ENCODE results near the gene GLT6D1. TPM values are rescaled to one million over a fixed set of nuclear protein-coding genes. Genes with fewer than 3 reads are reported as not detected.

The GLT6D1 gene
- total RNA-seq, 1 donor from 2014 or later = not detected

- H3K9me3 ChIP-seq (replicated peaks) = no peaks in the 10 kb centered on the region
- no peak for TF ChIP-seq CTCF (IDR thresholded peaks at IDR 0.05; ENCODE audit: borderline replicate concordance)
- H3K4me3 ChIP-seq = no peak overlapping the region
- no peaks in the 10 kb centered on the region for H3K36me3 ChIP-seq
- peaks cover 58% of the 10 kb centered on the region for H3K27me3 ChIP-seq (ENCODE audit: low read depth)
- no peaks in the 10 kb centered on the region for H3K4me1 ChIP-seq
- intact Hi-C loops (cut with micrococcal nuclease) = no loop called here
- no peak for DNase-seq
- no peak overlapping the region for H3K27ac ChIP-seq (replicated peaks)
Measured at GRCh38 chr9:135582966-135583687, 56.2 kb downstream of the GLT6D1 start.

- intact Hi-C loops (cut with micrococcal nuclease) = no loop called here
- Histone ChIP-seq H3K4me3 (no peak overlapping the region), H3K27me3 (ENCODE audit: low read depth) (peaks cover 58% of the 10 kb centered on the region), H3K36me3 (no peaks in the 10 kb centered on the region), H3K4me1 (no peaks in the 10 kb centered on the region), H3K27ac (replicated peaks) (no peak overlapping the region), H3K9me3 (replicated peaks) (no peaks in the 10 kb centered on the region)
- TF ChIP-seq CTCF (IDR thresholded peaks at IDR 0.05; ENCODE audit: borderline replicate concordance) = no peak
- no peak for DNase-seq
Measured at GRCh38 chr9:135582541-135582940, 56.8 kb downstream of the GLT6D1 start.

GRCh38 chr9:135581636-135582426, 57.5 kb downstream of the GLT6D1 start:
- Histone ChIP-seq H3K36me3 (no peaks in the 10 kb centered on the region), H3K9me3 (replicated peaks) (no peaks in the 10 kb centered on the region), H3K4me1 (no peaks in the 10 kb centered on the region), H3K4me3 (no peak overlapping the region), H3K27me3 (ENCODE audit: low read depth) (peaks cover 58% of the 10 kb centered on the region), H3K27ac (replicated peaks) (no peak overlapping the region)
- DNase-seq = no peak
- intact Hi-C loops (cut with micrococcal nuclease) = no loop called here
- no peak for TF ChIP-seq CTCF (IDR thresholded peaks at IDR 0.05; ENCODE audit: borderline replicate concordance)

- no peaks in the 10 kb centered on the region for H3K4me1 ChIP-seq
- H3K27ac ChIP-seq (replicated peaks) = no peak overlapping the region
- H3K27me3 ChIP-seq (ENCODE audit: low read depth) = peaks cover 52% of the 10 kb centered on the region
- no peak overlapping the region for H3K4me3 ChIP-seq
- TF ChIP-seq CTCF (IDR thresholded peaks at IDR 0.05; ENCODE audit: borderline replicate concordance) = no peak
- H3K36me3 ChIP-seq = no peaks in the 10 kb centered on the region
- H3K9me3 ChIP-seq (replicated peaks) = no peaks in the 10 kb centered on the region
- intact Hi-C loops (cut with micrococcal nuclease) = no loop called here
- no peak for DNase-seq
Measured at GRCh38 chr9:135580664-135581380, 58.5 kb downstream of the GLT6D1 start.

- Histone ChIP-seq H3K9me3 (replicated peaks) (no peaks in the 10 kb centered on the region), H3K36me3 (no peaks in the 10 kb centered on the region), H3K4me3 (no peak overlapping the region), H3K27me3 (ENCODE audit: low read depth) (peaks cover 56% of the 10 kb centered on the region), H3K4me1 (no peaks in the 10 kb centered on the region), H3K27ac (replicated peaks) (no peak overlapping the region)
- intact Hi-C loops (cut with micrococcal nuclease) = no loop called here
- no peak for TF ChIP-seq CTCF (IDR thresholded peaks at IDR 0.05; ENCODE audit: borderline replicate concordance)
- no peak for DNase-seq
Measured at GRCh38 chr9:135579889-135580660, 59.3 kb downstream of the GLT6D1 start.

Measured in left ventricle myocardium inferior (tissue), 1 donor.